HT-29 (cell line): Measurements from ENCODE around the gene LRFN2. TPM values are rescaled to one million over a fixed set of nuclear protein-coding genes. Genes with fewer than 3 reads are reported as not detected.

ENCODE experiments used
- DNase-seq: peaks from one replicate; pipeline ENCODE4 v3.0.0-alpha.2; 2015; ENCODE audit warnings: low spot score
- small RNA-seq: library from RNA; depleted of rRNA; stranded (forward); fragments of <200 nt; gene quantifications from one replicate; pipeline ENCODE3, GENCODE V24; 2014
- total RNA-seq: library from RNA; depleted of rRNA; stranded (reverse); fragments of >200 nt; shearing (Covaris generic); gene quantifications from 2 replicates; pipeline ENCODE4 v1.2.3, GENCODE V29; 2014

LRFN2 gene
- total RNA-seq, 1 experiment from 2014 or later = not detected

GRCh38 chr6:40350747-40351217, 236.4 kb downstream of the LRFN2 start:
- no peak for DNase-seq

GRCh38 chr6:40349901-40350746, 237.0 kb downstream of the LRFN2 start:
- DNase-seq = no peak

GRCh38 chr6:40349123-40349900, 237.9 kb downstream of the LRFN2 start:
- DNase-seq = no peak

- DNase-seq = no peak
Observed at GRCh38 chr6:40348591-40348990, 238.6 kb downstream of the LRFN2 start.

- DNase-seq = no peak
Observed at GRCh38 chr6:40347571-40348011, 239.6 kb downstream of the LRFN2 start.

- DNase-seq = no peak
Observed at GRCh38 chr6:40346246-40346645, 240.9 kb downstream of the LRFN2 start.

GRCh38 chr6:40344566-40345167, 242.5 kb downstream of the LRFN2 start:
- no peak for DNase-seq

- no peak for DNase-seq
Observed at GRCh38 chr6:40343877-40344565, 243.1 kb downstream of the LRFN2 start.

GRCh38 chr6:40343318-40343876, 243.8 kb downstream of the LRFN2 start:
- DNase-seq = no peak

GRCh38 chr6:40342723-40343122, 244.4 kb downstream of the LRFN2 start:
- no peak for DNase-seq

GRCh38 chr6:40341726-40342125, 245.4 kb downstream of the LRFN2 start:
- no peak for DNase-seq

Small RNA genes lying within 50 kb of the gene (small RNA-seq; reads per million reads assigned to genes)
- gene RNU6-250P = not detected
